Globus pallidus (tissue), 1 donor: ENCODE measurements around the gene GJD3.
A peak's percentile ranks its signal among the peaks of the same experiment; 100 is the strongest.

Source experiments
- DNase-seq: peaks from one replicate; pipeline ENCODE4 v3.0.0-alpha.2; 2015; ENCODE audit warnings: low spot score

Gene GJD3

GRCh38 chr17:40351359-40352236, 12.9 kb downstream of the GJD3 start:
- DNase-seq = no peak

GRCh38 chr17:40350689-40351358, 13.7 kb downstream of the GJD3 start:
- DNase-seq = no peak

- no peak for DNase-seq
These were observed 14.4 kb downstream of the GJD3 start for GRCh38 chr17:40349895-40350688.

GRCh38 chr17:40349477-40349894, 15.1 kb downstream of the GJD3 start:
- DNase-seq = no peak

DNA sequence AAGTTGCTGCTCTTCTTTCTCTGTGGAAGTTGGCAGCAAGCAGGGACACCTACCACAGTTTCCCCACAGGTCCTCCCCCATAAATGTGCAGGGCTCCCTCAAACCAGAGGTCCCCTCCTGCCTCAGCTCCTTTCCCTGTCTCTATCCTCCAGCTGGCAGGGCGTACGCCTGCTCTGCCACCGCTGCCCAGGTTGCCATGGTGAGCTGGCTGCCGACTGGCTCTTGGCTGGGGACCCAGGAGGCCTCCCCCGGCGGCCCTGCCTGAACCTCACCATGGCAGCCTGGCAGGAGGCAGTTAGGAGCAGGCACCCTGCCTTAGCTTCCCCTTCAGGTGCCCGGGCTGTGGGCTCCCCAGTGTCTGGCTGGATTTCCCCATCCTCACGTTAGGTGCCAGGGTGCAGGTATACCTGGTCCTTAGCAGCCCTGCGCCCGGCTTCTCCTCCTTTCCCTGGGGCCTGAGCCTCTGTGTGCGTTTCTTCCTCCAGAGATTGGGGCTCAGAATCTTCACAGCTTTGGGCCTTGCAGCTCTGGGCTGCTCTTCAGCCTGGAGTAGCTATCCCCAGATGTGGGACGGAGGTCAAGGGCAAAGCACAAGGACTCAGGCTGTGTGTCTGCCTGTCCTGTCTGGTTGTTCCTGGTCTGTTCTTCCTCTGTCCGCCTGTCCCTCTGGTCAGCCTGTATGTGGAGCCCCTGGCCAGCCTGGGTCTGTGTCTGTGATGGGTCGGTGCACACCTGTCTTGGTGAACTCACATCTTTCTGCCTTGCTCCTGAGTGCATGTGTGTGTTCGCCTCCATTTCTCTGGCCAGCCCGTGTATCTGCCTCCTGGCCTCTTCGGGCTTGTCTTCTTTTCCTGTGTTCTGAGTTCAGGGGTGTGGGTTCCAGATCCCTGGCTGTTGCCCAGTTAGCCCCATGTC, 15.7 kb downstream of the GJD3 start:
- DNase-seq = peak; percentile 76

DNA sequence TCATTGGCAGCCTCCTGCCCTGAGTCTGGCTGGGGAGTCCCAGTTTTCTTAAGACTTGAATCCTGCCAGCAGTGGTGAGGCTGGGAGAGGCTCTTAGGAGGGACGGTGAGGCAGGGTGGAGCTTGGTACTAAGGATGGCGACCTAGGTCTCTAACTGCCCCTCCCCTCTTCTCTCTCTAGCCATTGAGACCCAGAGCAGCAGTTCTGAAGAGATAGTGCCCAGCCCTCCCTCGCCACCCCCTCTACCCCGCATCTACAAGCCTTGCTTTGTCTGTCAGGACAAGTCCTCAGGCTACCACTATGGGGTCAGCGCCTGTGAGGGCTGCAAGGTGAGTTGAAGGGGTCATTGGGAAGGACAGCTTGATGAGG, 16.4 kb downstream of the GJD3 start:
- DNase-seq = no peak

- DNase-seq = peak; percentile 88
These were observed 17.0 kb downstream of the GJD3 start for GRCh38 chr17:40347319-40348135.

- DNase-seq = no peak
These were observed 17.8 kb downstream of the GJD3 start for GRCh38 chr17:40346765-40347158.

GRCh38 chr17:40345994-40346764, 18.4 kb downstream of the GJD3 start:
- DNase-seq = peak; percentile 74

GRCh38 chr17:40345161-40345993, 19.2 kb downstream of the GJD3 start:
- DNase-seq = no peak

DNA sequence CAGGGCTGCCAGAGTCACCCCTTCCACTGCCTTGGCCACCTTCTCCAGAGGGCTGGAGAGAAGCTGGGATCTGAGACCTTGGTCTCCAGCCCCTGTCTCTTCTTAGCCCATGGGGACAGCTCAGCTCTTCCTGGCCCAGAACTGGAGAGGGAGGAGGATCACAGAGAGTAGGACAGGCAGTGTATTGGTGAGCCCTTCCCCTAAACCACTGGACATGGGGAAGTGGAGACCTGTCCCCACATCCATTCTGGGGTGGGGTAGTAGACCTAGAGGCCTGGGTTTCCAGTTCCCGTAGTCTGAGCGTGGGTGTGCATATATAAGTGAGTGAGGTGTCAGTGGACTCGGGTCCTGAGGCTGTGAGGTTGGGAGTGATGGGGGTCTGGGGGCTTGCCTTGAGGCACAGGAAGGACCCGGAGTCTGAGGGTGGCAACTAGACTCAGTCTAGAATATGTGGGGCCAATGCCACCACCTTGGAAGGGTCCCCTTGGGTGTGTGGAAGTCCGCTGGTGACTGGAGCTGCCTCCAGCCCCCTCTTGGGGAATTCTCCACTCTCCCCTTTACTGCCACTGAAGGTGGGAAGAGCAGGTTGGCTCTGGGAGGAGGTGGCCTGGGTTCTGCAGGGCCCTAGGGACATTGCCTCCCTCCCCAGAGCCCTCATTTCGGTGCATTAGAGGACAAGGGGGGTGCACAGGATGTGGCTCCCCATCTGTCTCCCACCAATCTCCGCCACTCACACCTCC, 19.9 kb downstream of the GJD3 start:
- no peak for DNase-seq

GRCh38 chr17:40343219-40344119, 21.1 kb downstream of the GJD3 start:
- DNase-seq = no peak

DNA sequence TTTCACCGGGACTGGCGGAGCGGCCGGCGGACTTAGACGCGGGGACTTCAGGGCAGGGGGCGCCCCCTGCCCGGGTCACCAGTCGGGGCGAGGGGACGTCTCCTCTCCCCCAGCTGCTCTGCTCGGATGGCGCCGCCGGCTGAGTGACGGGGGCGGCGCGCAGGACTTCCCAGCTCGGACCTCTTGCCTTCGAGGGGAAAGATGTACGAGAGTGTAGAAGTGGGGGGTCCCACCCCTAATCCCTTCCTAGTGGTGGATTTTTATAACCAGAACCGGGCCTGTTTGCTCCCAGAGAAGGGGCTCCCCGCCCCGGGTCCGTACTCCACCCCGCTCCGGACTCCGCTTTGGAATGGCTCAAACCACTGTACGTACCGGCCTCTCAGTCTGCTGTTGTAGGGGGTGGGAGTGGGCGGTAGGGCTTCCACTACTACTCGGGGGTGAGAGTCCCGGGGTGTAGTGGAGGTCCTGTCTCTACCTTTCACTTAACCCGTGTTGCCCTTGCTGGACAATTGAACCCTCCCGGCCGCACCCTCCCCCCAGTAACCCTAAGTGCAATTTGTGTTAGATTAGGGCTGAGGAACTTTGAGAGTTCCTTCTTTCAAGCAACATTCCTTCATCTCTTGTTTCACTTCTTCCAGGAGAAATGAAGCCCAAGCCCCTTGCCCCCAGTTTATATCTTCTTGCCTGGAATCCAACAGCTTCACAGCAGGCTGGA, 21.9 kb downstream of the GJD3 start:
- DNase-seq = no peak

DNA sequence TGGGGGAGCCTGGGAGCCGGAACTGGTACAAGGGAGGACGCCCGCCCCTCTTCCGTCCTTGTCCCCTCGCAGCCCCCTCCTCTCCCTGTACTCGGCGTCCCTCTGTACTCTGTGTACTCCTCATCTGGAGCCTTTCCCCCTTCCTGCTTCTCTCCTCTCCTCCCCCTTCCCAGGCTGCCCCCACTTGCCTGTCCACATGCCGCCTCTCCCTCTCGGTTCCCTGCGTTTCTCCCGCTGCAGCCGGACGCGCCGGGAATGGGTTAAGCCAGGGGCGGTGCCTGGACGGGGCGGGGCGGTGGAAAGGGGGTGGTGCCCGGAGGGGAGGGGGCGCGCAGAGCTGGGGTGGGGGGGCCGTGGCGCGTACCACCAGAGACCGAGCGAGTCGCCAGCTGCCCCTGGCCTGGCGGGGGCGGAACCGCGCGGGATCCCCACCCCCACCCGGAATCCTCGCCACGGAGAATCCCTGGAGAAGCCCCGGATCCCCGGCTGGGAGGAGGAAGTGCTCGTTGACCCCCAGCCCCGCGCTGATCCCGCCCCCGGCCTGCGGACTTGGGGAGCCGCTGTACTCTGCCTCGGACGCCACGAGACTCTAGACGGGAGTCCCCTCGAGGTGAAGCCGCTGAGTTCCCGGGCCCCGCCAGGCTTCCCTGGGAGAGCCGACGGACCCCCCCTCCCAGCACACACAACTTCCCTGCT, 22.6 kb downstream of the GJD3 start:
- no peak for DNase-seq

- peak; percentile 63 for DNase-seq
These were observed 23.4 kb downstream of the GJD3 start for GRCh38 chr17:40340880-40341807.
